Measurements from ENCODE around the gene SLC40A1.

GRCh38 chr2:189576396-189576795, 4.2 kb downstream of the SLC40A1 start:
- TF ChIP-seq REST (IDR thresholded peaks at IDR 0.05; ENCODE audit: insufficient read depth in 1 of 2, low read depth in 2 of 2, low read length in 2 of 2) (no peak), SIN3A (IDR thresholded peaks at IDR 0.05; ENCODE audit: borderline replicate concordance, insufficient read depth, low read length) (no peak), POLR2AphosphoS5 (IDR thresholded peaks at IDR 0.05; ENCODE audit: low read depth, low read length) (no peak), TAF1 (IDR thresholded peaks at IDR 0.05; ENCODE audit: borderline replicate concordance, insufficient read depth, low read length) (no peak), FOXP2 (optimal IDR thresholded peaks at IDR 0.05; ENCODE audit: borderline replicate concordance, extremely low read depth, extremely low read length, insufficient read depth) (no peak)
